Measurements from ENCODE around the gene PPP4R4.
"Not testable (repeated sequence)": the region's sequence is repeated elsewhere in the genome, so short reads cannot be mapped to it uniquely, and the experiment has no call there.

PPP4R4 gene

DNA sequence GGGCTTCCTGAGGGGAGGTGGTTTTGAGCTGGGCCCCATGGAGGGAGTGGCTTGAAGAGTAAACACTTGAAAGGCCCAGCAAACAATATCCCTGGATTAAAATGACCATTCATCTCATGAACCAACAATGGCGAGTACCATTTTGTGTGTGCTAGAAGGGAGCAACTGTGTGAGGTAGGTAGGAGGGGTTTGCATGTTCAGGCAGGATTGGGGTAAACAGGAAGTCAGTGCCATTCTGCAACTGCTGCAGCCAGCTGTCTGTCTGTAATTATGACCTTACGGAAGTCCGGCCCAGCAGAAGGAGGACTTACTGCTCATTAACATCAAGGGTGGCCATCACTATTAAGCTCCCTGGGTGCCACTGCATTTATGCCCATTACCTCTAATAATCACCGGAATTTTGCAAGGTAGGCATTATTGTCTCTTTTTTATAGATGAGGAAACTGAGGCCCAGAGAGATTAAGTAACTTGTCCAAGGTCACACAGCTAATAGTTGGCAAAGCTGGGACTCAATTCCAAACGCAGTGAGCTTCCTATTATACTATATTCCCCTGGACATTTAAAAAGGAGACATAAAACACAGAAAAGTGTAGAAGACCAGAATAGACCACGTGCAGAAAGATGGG, 28.1 kb upstream of the PPP4R4 start:
- DNase-seq = no peak

DNA sequence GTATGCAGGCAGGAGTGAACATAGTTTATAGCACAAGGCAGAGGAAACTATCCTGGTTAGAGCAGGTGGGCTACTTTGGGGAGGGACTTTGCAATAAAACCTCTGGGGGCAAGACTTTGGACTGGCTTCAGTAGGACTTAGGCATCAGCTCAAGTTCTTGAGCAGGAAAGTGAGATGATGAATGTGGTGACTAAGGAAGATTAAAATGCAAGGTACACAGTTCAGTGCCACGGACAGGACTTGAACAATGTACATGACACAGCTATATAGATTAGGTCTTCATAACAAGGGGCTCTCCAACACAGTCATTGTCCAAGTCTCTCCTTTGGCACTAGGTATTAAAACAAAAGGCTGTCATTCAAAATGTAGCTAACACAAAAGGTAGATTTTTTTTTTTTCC, 21.4 kb upstream of the PPP4R4 start:
- DNase-seq = no peak

GRCh38 chr14:94153750-94154342, 20.3 kb upstream of the PPP4R4 start:
- DNase-seq = no peak

- DNase-seq = not testable (repeated sequence)
These were observed 18.0 kb upstream of the PPP4R4 start for GRCh38 chr14:94156143-94156542.

GRCh38 chr14:94157197-94157596, 16.9 kb upstream of the PPP4R4 start:
- DNase-seq = peak; percentile 15

DNA sequence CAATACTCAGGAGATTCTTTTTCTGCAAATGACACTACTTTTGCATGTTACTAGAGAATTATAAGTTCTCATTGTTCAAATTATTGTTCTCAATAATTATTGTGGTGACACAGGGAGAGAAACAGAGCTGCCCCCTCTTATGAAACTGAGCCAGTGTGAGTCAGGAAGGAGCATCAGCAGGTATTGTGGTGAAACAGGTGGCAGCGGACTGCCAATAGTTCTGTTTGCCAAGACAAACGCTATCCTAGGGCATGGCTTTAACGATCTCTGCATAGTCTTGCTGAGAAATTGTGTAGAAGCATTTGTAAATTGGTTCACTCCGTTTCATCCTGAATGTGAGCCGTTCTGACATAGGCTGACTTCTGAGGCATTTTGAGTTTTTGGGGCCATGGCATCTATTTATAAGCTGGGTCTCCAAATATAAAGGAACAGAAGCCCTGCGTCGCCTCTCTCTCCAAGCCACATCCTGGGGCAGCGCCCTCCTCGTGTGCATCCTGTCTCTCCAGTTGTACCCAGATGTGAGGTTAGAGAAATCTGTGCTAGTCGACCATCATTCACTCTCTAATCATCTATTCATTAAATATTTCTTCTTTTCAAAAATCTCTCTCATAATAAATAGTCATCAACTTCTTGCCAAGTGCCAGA, 15.8 kb upstream of the PPP4R4 start:
- peak; percentile 24 for DNase-seq

GRCh38 chr14:94161058-94161457, 13.1 kb upstream of the PPP4R4 start:
- no peak for DNase-seq

DNA sequence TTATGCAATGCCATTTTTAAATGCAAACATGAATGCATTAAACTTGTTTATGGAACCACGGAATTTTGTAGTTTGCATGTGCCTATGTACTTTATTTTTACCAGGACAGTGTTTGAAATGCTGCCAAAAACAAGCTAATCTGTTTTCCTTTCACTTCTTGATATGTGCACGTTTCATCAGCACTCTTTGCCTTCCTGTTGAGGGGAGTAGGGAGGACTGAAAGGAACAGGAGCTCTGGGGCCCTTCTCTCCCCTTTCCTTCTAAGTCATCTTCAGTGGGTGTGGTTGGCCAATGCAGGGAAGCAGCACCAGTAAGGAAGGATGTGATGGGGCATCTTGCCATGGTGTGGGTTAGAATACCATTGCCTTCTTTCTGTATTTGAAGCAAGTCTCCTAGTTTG, 12.1 kb upstream of the PPP4R4 start:
- DNase-seq = no peak

DNA sequence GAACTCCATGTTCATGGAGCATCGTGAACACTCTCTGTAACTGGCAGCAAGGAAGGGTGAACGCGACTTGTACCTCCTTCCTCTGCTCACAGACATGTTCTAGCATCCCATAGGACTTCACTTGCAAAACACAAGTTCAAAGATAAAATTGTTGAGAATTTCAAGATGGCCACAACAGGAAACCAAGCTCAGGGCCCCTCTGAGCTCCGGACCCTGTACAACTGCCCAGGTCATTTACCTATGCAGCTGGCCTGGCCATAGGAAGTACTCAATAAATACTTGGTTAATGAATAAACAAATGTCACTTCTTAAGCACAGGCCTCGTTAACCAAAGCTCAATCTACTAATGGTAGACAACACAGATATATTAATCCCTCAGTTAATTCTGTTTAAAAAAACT, 11.7 kb upstream of the PPP4R4 start:
- DNase-seq = no peak

- no peak for DNase-seq
These were observed 10.3 kb upstream of the PPP4R4 start for GRCh38 chr14:94163796-94164195.

GRCh38 chr14:94164685-94165431, 9.3 kb upstream of the PPP4R4 start:
- DNase-seq = no peak

GRCh38 chr14:94165744-94166143, 8.4 kb upstream of the PPP4R4 start:
- no peak for DNase-seq

GRCh38 chr14:94170136-94170535, 4.0 kb upstream of the PPP4R4 start:
- DNase-seq = no peak

DNA sequence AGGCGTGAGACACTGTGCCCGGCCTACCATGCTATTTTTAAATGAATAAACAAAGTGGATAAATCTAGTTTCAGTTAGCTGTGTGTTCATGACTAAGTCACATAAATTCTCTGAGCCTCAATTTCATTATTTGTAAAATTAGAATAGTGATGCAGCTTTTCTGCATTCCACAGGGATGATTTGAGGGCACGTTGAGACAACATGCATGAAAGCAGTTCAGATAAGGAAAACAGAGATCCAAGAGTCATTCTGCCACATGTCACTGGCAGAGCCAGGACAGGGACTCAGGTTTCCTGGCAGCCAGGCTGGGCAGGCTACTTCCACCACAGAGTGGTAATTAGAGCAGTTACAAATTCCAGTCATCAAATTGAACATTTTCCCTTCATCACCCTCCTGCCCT, 2.9 kb upstream of the PPP4R4 start:
- DNase-seq = no peak

GRCh38 chr14:94172545-94172944, 1.6 kb upstream of the PPP4R4 start:
- DNase-seq = no peak

DNA sequence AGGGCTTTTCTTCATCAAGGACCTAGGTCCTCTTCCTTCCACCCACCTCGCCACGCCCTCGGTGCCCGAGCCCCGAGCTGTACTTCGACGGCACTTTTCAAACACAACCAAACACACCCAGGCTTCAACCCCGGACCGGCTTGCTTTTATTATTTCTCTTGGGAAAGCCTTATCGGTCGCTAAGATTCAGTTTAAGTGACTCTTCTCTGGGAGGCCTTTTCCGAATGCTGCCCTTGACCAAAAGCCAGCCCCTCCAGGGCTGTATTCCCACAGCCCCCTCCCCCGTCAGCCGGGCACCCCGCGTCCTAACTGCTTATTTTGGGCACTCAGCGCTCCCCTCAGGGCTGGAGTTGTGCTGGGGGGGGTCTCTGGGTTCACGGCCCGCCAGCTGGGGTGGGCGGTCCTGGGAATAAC, 644 bp upstream of the PPP4R4 start:
- no peak for DNase-seq

DNA sequence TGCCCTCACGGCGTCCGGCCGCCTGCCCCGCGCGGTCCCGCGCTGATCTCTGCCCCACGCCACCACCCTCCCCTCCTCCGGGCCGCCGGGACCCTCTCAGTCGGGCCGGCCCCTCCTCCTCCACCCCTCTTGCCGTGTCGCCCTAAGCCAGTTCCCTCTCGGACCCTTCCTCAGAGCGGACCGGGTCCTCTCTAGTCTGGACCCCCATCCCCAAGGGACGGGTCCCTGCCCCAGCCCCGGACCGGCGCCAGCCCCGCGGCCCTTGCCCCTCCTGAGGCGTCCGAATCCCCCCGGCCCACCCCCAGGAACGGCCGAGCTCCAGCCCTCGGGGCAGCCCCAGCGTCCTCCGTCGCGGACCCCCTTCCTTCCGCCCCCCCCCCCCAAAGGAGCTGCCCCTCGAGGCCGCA, 485 bp downstream of the PPP4R4 start:
- no peak for DNase-seq

DNA sequence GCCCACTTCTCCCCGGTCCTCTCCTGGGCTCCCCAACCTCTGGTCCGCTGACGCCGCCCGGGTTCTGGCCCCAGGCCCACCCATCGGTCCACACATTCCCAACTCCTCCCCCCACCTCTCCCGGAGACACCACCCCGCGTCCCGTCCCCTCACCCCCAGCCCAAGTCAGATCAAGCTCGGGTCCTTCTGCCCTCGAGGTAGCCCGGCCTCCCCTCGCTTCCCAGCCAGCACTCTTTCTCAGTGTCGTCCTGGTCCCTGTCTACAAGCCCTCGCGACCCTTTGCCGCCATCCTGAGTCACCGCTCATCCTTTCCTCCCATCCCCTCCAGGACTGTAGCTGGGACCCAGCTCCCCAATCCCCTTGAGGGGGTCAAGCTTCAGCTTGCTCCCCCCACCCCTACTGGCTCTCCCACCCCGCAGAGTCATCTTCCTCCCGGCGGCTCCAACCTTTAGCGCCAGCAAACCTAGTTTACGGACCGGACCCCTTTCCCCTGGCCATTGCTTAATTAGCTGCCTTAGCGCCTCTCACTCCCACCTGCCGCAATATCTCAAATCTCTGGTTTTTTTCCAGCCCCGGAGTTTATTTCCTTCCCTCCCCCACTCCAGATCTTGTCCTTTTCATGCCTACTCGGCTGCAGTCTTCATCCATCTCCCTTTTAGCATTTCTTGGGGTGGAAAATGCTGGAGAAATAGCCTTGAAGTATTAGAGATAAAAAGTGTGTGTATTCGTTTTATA, 1.1 kb downstream of the PPP4R4 start:
- no peak for DNase-seq

GRCh38 chr14:94175747-94176146, 1.6 kb downstream of the PPP4R4 start:
- DNase-seq = no peak

- no peak for DNase-seq
These were observed 2.7 kb downstream of the PPP4R4 start for GRCh38 chr14:94176808-94177207.

- no peak for DNase-seq
These were observed 3.7 kb downstream of the PPP4R4 start for GRCh38 chr14:94177806-94178205.

DNA sequence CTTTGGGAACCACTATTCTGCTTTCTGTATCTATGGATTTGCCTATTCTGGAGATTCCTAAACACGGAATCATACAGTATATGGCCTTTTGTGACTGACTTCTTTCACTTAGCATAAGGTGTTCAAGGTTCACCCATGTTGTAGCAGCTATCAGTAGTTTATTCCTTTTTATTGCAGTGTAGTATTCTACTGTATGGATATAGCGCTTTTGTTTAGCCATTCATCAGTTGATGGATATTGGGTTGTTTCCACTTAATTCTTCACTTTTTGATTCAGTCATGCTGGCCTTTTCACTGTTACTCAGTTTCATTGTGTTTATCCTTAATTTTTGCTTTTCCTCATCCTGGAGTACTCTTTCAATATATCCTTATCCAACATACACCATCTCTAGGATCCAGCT, 5.1 kb downstream of the PPP4R4 start:
- no peak for DNase-seq

DNA sequence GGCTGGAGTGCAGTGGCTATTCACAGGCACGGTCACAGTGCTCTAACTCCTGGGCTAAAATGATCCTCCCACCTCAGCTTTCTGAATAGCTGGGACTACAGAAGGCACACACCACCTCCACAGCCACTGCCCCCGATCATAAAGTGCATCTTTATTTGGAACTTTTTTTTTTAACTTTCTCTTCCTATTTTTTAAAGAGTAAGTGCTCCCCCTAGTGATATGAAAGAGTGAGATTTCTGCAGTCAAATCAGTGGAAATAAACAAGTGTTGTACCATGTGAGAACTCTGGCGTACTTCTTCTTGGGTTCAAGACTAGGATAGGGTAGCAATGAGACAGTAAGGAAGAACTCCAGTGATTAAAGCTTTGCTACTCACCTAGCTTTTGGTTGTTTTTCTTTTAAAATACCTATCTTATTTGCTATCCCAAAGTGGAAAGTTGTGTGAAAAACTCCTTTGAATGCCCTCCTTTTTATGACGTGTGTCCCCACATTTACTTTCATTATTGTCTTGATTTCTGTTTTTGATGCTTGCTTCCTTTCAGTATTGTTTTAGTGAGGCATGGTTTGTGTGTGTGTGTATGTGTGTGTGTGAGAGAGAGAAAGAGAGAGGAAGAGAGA, 6.6 kb downstream of the PPP4R4 start:
- DNase-seq = peak; percentile 62

Measured in activated CD4-positive, alpha-beta T cell treated with anti-CD3 and anti-CD28 coated beads, Interleukin-10, Interleukin-2, amounts not matched to agents 100 ng/mL and 50 ng/mL, durations not matched to agents 16 hours and 8 hours (primary cell).